RWPE2 (cell line): ENCODE measurements around the gene OR13A1.
"Not testable (repeated sequence)": the region's sequence is repeated elsewhere in the genome, so short reads cannot be mapped to it uniquely, and the experiment has no call there.

ENCODE experiments used
- ATAC-seq: fragments of 200-7000 bp; cut with Tn5 transposase; 3 replicates; pipeline ENCODE4 v1.9.1; 2021; ENCODE audit warnings: low read depth
- DNase-seq: peaks from one replicate; pipeline ENCODE4 v3.0.0-alpha.2; 2020; ENCODE audit warnings: low spot score
- H3K27ac ChIP-seq: fragments of 450-650 bp; 2 replicates; pipeline ENCODE4 v1.5.1; 2017; ENCODE audit warnings: mild to moderate bottlenecking; ENCODE audit not compliant: poor library complexity, severe bottlenecking
- H3K27me3 ChIP-seq: fragments of 250-450 bp; sonication (Bioruptor Pico); 2 replicates; pipeline ENCODE4 v1.5.1; 2021; ENCODE audit warnings: mild to moderate bottlenecking, moderate library complexity; ENCODE audit not compliant: insufficient read depth, poor library complexity, severe bottlenecking
- H3K36me3 ChIP-seq: fragments of 250-450 bp; sonication (Bioruptor Pico); 2 replicates; pipeline ENCODE4 v1.5.1; 2020; ENCODE audit warnings: low read depth, mild to moderate bottlenecking, moderate library complexity
- H3K4me1 ChIP-seq: fragments of 250-450 bp; sonication (Bioruptor Pico); 2 replicates; pipeline ENCODE4 v1.5.1; 2021; ENCODE audit warnings: mild to moderate bottlenecking, moderate library complexity; ENCODE audit not compliant: insufficient read depth, poor library complexity, severe bottlenecking
- H3K4me3 ChIP-seq: fragments of 250-450 bp; sonication (Bioruptor Pico); 2 replicates; pipeline ENCODE4 v1.5.1; 2021; ENCODE audit warnings: mild to moderate bottlenecking, moderate library complexity; ENCODE audit not compliant: severe bottlenecking
- H3K9me3 ChIP-seq: fragments of 250-450 bp; sonication (Bioruptor Pico); 2 replicates; pipeline ENCODE4 v1.5.1; 2021; ENCODE audit warnings: mild to moderate bottlenecking, moderate library complexity; ENCODE audit not compliant: severe bottlenecking
- CTCF ChIP-seq: fragments of 450-650 bp; IDR thresholded peaks from one replicate; pipeline ENCODE4 v1.5.1; 2017; ENCODE audit warnings: mild to moderate bottlenecking, moderate library complexity; ENCODE audit not compliant: poor library complexity, severe bottlenecking

Gene OR13A1

GRCh38 chr10:45315508-45315907 is at the start of gene OR13A1:
Gene OR13A1, minus strand, starts transcription at chr10:45315608. Its CDS starts 11,186 bp downstream, at chr10:45304422.
- no peaks in the 10 kb centered on the region for H3K27me3 ChIP-seq
- H3K9me3 ChIP-seq = no peaks in the 10 kb centered on the region
- TF ChIP-seq CTCF = no peak
- no peak within 1 kb of the TSS for H3K27ac ChIP-seq
- ATAC-seq (no peak), DNase-seq (no peak)
- H3K36me3 ChIP-seq = no peaks in the 10 kb centered on the region
- no peak within 1 kb of the TSS for H3K4me3 ChIP-seq
- no peaks in the 10 kb centered on the region for H3K4me1 ChIP-seq

GRCh38 chr10:45361983-45362799 is 46.8 kb upstream of the OR13A1 start:
- H3K27me3 ChIP-seq, DNase-seq, ATAC-seq: not testable (repeated sequence)

GRCh38 chr10:45358961-45359360 is 43.6 kb upstream of the OR13A1 start:
- H3K36me3 ChIP-seq, H3K27ac ChIP-seq, H3K4me3 ChIP-seq, DNase-seq, H3K27me3 ChIP-seq, H3K4me1 ChIP-seq, H3K9me3 ChIP-seq, ATAC-seq: not testable (repeated sequence)

More at GRCh38 chr10:45361983-45362799, 46.8 kb upstream of the OR13A1 start:
- H3K9me3 ChIP-seq, H3K4me1 ChIP-seq, H3K27ac ChIP-seq, H3K36me3 ChIP-seq, H3K4me3 ChIP-seq: not testable (repeated sequence)

- Histone ChIP-seq H3K36me3 (no peaks in the 10 kb centered on the region), H3K27me3 (no peaks in the 10 kb centered on the region), H3K9me3 (no peaks in the 10 kb centered on the region), H3K27ac (no peak overlapping the region), H3K4me1 (no peaks in the 10 kb centered on the region), H3K4me3 (no peak overlapping the region)
- ATAC-seq = no peak
- no peak for DNase-seq
- no peak for TF ChIP-seq CTCF
These were observed 40.1 kb upstream of the OR13A1 start for GRCh38 chr10:45355494-45355893.

- no peak for ATAC-seq
- Histone ChIP-seq H3K9me3 (no peaks in the 10 kb centered on the region), H3K36me3 (no peaks in the 10 kb centered on the region), H3K4me1 (no peaks in the 10 kb centered on the region), H3K4me3 (no peak overlapping the region), H3K27me3 (no peaks in the 10 kb centered on the region), H3K27ac (no peak overlapping the region)
- no peak for TF ChIP-seq CTCF
- DNase-seq = no peak
These were observed 38.9 kb upstream of the OR13A1 start for GRCh38 chr10:45354261-45354660.

GRCh38 chr10:45353186-45353585 is 37.8 kb upstream of the OR13A1 start:
- Histone ChIP-seq H3K4me3 (no peak overlapping the region), H3K9me3 (no peaks in the 10 kb centered on the region), H3K27me3 (no peaks in the 10 kb centered on the region), H3K36me3 (no peaks in the 10 kb centered on the region), H3K27ac (no peak overlapping the region), H3K4me1 (no peaks in the 10 kb centered on the region)
- ATAC-seq (no peak), DNase-seq (no peak)
- no peak for TF ChIP-seq CTCF

GRCh38 chr10:45348196-45348765 is 32.9 kb upstream of the OR13A1 start:
- not testable (repeated sequence) for H3K36me3 ChIP-seq, H3K4me1 ChIP-seq, H3K9me3 ChIP-seq, ATAC-seq, H3K4me3 ChIP-seq, H3K27ac ChIP-seq, H3K27me3 ChIP-seq
- peak; percentile 42 for DNase-seq

- H3K4me3 ChIP-seq, H3K36me3 ChIP-seq, H3K27me3 ChIP-seq, ATAC-seq, H3K9me3 ChIP-seq, DNase-seq, H3K27ac ChIP-seq, H3K4me1 ChIP-seq: not testable (repeated sequence)
These were observed 32.1 kb upstream of the OR13A1 start for GRCh38 chr10:45347464-45347863.
